Ascending aorta (tissue), 2 donors: ENCODE results near the gene CSMD2. TPM values are rescaled to one million over a fixed set of nuclear protein-coding genes. Genes with fewer than 3 reads are reported as not detected.

Experiments
- DNase-seq, 2 donors: peaks; one replicate each; pipeline ENCODE4 v3.0.0-alpha.2; 2019; ENCODE audit warnings: low spot score in 2 of 2
- H3K27ac ChIP-seq, 2 donors: fragments of 200-600 bp; sonication (generic); one replicate each; pipeline ENCODE4 v1.5.1; 2016 to 2017; ENCODE audit warnings: mild to moderate bottlenecking in 1 of 2
- H3K27me3 ChIP-seq: fragments of 200-600 bp; sonication (generic); one replicate; pipeline ENCODE4 v1.5.1; 2017
- H3K36me3 ChIP-seq, 2 donors: fragments of 200-600 bp; sonication (generic); one replicate each; pipeline ENCODE4 v1.5.1; 2016
- H3K4me1 ChIP-seq, 2 donors: fragments of 200-600 bp; sonication (generic); one replicate each; pipeline ENCODE4 v1.5.1; 2016 to 2017; ENCODE audit warnings: mild to moderate bottlenecking in 1 of 2
- H3K4me3 ChIP-seq, 2 donors: fragments of 200-600 bp; sonication (generic); one replicate each; pipeline ENCODE4 v1.5.1; 2016 to 2017; ENCODE audit warnings: mild to moderate bottlenecking in 1 of 2
- H3K9me3 ChIP-seq, 2 donors: fragments of 200-600 bp; sonication (generic); one replicate each; pipeline ENCODE4 v1.5.1; 2016
- CTCF ChIP-seq, 3 experiments: fragments of 200-600 bp in 2 of 3; fragments of 450-650 bp in 1 of 3; sonication (generic) in 2 of 3; IDR thresholded peaks; one replicate each; pipeline ENCODE4 v1.5.1; 2016 to 2019; ENCODE audit warnings: antibody characterized with exemption in 3 of 3, mild to moderate bottlenecking in 1 of 3, moderate library complexity in 1 of 3
- intact Hi-C: fragments of 100-400 bp; cut with DNase I; formaldehyde crosslinking; loops from one replicate; pipeline ENCODE4 v1.15.1; 2023
- total RNA-seq: library from RNA; depleted of rRNA; stranded (reverse); fragments of >200 nt; gene quantifications from one replicate; pipeline ENCODE4 v1.1.0, GENCODE V29; 2016

Gene CSMD2
- total RNA-seq, 1 donor from 2014 or later: 10.9 TPM

- intact Hi-C loops: no loop called here
- no peak for TF ChIP-seq CTCF (IDR thresholded peaks at IDR 0.05)
- no peaks in the 10 kb centered on the region for H3K36me3 ChIP-seq
- H3K27me3 ChIP-seq: no peaks in the 10 kb centered on the region
- no peak for DNase-seq
- H3K27ac ChIP-seq: no peak overlapping the region
- no peak overlapping the region for H3K4me3 ChIP-seq
- no peaks in the 10 kb centered on the region for H3K4me1 ChIP-seq
- no peaks in the 10 kb centered on the region for H3K9me3 ChIP-seq
Observed at GRCh38 chr1:33860671-33861070, 304.4 kb downstream of the CSMD2 start.

DNA sequence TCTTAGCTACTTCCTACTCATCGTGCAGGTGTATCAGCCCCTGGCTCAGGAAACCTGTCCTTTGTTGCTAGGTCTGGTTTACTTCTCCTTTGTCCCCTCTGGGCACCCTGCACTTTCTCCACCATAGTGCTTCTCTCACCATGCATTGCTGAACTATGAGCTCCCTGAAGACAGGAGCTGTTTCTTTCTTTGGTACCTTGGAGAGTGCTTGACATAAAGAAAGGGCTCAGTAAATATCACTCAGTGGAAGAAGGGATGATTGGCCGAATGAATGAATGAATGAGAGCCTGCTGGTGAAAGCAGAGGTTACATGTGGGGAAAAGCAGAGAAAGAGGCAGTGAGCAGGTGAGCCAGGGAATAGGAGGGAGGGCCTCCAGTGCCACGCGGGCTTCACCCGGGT lies 310.9 kb downstream of the CSMD2 start:
- DNase-seq: no peak
- no peaks in the 10 kb centered on the region for H3K9me3 ChIP-seq
- intact Hi-C loops: no loop called here
- no peaks in the 10 kb centered on the region for H3K27me3 ChIP-seq
- H3K4me1 ChIP-seq: no peaks in the 10 kb centered on the region
- no peak overlapping the region for H3K27ac ChIP-seq
- no peak overlapping the region for H3K4me3 ChIP-seq
- no peaks in the 10 kb centered on the region for H3K36me3 ChIP-seq
- no peak for TF ChIP-seq CTCF (IDR thresholded peaks at IDR 0.05)

- no peak for TF ChIP-seq CTCF (IDR thresholded peaks at IDR 0.05)
- no peak overlapping the region for H3K4me3 ChIP-seq
- DNase-seq: no peak
- H3K27me3 ChIP-seq: no peaks in the 10 kb centered on the region
- intact Hi-C loops: no loop called here
- H3K4me1 ChIP-seq: no peaks in the 10 kb centered on the region
- H3K27ac ChIP-seq: no peak overlapping the region
- no peaks in the 10 kb centered on the region for H3K9me3 ChIP-seq
- no peaks in the 10 kb centered on the region for H3K36me3 ChIP-seq
Observed at GRCh38 chr1:33853431-33853830, 311.6 kb downstream of the CSMD2 start.

DNA sequence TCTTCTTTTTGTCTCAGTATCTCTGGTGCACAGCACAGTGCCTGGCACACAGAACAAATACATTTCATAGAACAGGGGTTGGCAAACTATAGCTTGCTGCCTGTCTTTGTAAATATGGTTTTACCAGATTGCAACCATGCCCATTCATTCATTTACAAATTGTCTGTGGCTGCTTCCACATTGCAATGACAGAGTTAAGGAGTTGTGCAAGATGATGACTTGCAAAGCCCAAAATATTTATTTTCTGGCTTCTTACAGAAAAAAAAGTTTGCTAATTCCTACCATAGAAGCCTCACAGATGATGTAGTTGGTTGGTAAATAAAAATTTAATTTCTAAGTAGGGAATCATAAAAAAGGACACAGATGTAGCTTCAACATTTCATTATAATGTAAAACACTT lies 312.3 kb downstream of the CSMD2 start:
- no peaks in the 10 kb centered on the region for H3K36me3 ChIP-seq
- no peaks in the 10 kb centered on the region for H3K9me3 ChIP-seq
- no peak overlapping the region for H3K27ac ChIP-seq
- no peaks in the 10 kb centered on the region for H3K27me3 ChIP-seq
- no peak for TF ChIP-seq CTCF (IDR thresholded peaks at IDR 0.05)
- DNase-seq: no peak
- no peak overlapping the region for H3K4me3 ChIP-seq
- intact Hi-C loops: no loop called here
- H3K4me1 ChIP-seq: no peaks in the 10 kb centered on the region

GRCh38 chr1:33850481-33850880 lies 314.5 kb downstream of the CSMD2 start:
- no peak overlapping the region for H3K27ac ChIP-seq
- intact Hi-C loops: no loop called here
- no peaks in the 10 kb centered on the region for H3K9me3 ChIP-seq
- H3K4me1 ChIP-seq: no peaks in the 10 kb centered on the region
- H3K4me3 ChIP-seq: no peak overlapping the region
- no peak for TF ChIP-seq CTCF (IDR thresholded peaks at IDR 0.05)
- H3K36me3 ChIP-seq: no peaks in the 10 kb centered on the region
- no peaks in the 10 kb centered on the region for H3K27me3 ChIP-seq
- DNase-seq: no peak

GRCh38 chr1:33849211-33849610 lies 315.8 kb downstream of the CSMD2 start:
- Histone ChIP-seq H3K4me3 (no peak overlapping the region), H3K36me3 (no peaks in the 10 kb centered on the region), H3K27me3 (no peaks in the 10 kb centered on the region), H3K4me1 (no peaks in the 10 kb centered on the region), H3K9me3 (no peaks in the 10 kb centered on the region), H3K27ac (no peak overlapping the region)
- no peak for DNase-seq
- no peak for TF ChIP-seq CTCF (IDR thresholded peaks at IDR 0.05)
- intact Hi-C loops: no loop called here
